ENCODE measurements around the gene DBET.
"Not testable (repeated sequence)": the region's sequence is repeated elsewhere in the genome, so short reads cannot be mapped to it uniquely, and the experiment has no call there.

The DBET gene

GRCh38 chr4:190049378-190050239 lies 14.7 kb upstream of the DBET start:
- DNase-seq, result not testable (repeated sequence)

DNA sequence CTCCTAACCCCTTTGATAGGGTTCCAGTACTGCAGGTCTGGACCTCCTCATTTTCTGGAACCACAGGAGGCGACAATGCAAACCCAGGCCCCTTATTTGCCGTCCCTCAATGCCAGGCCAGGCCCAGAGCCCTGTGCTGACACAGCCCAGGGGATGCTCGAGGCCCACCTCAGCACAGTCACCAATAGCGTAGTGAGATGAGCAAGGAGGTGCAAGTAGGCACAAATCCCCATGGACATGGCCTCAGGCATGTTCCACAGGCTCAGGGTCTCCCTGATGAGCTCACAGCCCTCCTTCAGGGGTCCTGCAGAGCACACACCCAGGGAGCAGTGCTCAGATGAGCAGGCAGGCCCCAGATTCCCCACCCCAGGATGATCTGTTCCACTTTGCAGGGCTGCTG lies 5.3 kb upstream of the DBET start:
- not testable (repeated sequence) for DNase-seq

- DNase-seq, result not testable (repeated sequence)
Observed at GRCh38 chr4:190064805-190065204, 503 bp downstream of the DBET start.

GRCh38 chr4:190068351-190068750 lies 4.0 kb downstream of the DBET start:
- DNase-seq, result not testable (repeated sequence)

DNA sequence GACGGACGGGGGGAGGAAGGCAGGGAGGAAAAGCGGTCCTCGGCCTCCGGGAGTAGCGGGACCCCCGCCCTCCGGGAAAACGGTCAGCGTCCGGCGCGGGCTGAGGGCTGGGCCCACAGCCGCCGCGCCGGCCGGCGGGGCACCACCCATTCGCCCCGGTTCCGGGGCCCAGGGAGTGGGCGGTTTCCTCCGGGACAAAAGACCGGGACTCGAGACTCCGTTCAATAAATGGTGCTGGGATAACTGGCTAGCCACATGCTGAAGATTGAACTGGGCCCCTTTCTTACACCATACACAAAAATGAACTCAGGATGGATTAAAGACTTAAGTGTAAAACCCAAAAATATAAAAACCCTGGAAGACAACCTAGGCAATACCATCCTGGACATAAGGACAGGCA lies 28.8 kb downstream of the DBET start:
- not testable (repeated sequence) for DNase-seq

- not testable (repeated sequence) for DNase-seq
Observed at GRCh38 chr4:190094031-190094430, 29.7 kb downstream of the DBET start.

- DNase-seq, result not testable (repeated sequence)
Observed at GRCh38 chr4:190095335-190095734, 31.0 kb downstream of the DBET start.

- DNase-seq, result not testable (repeated sequence)
Observed at GRCh38 chr4:190099605-190100004, 35.3 kb downstream of the DBET start.

GRCh38 chr4:190101525-190101924 lies 37.2 kb downstream of the DBET start:
- DNase-seq, result not testable (repeated sequence)

DNA sequence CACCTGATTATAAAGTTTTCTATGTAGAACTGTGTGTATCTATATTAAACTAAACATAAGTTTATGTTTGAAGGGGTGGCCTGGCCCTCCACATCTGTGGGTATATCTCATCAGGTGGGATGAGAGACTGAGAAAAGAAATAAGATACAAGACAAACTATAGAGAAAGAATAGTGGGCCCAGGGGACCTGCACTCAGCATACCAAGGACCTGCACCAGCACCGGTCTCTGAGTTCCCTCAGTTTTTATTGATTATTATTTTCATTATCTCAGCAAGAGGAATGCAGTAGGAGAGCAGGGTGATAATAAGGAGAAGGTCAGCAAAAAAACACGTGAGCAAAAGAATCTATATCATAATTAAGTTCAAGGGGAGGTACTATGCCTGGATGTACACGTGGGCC lies 41.9 kb downstream of the DBET start:
- not testable (repeated sequence) for DNase-seq

GRCh38 chr4:190106611-190107480 lies 42.5 kb downstream of the DBET start:
- not testable (repeated sequence) for DNase-seq

DNA sequence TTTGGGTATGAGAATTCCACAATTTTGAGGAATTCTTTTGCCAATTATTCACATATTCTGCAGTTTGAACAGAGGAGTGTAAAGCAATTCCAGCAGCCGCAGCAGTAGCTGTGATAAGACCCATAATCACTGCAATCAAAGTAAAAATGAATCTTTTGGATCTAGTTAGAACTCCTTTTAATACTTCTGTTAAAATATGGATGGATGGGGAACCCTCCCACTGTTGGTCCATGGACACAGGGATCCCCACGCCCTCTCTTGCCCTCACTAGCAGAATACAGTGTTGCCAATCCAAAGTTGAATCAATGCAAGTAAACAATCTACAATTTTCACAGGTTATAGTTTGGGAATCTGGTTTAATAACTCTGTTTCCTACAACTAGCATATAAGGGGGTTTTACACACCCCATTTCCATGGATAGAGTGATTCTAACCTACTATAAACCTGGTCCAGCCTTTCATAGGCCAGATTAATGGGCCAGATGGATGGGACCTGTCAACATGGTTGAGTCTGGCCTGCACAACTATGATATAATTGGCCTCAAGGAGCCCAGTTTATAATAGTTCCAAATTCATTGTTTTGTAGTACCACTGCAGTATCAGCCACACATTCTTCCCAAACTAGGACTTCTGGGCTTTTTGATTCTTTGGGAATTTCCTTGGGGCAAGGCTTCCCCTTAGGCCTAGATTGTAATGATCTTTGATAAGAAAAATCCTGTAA lies 43.6 kb downstream of the DBET start:
- not testable (repeated sequence) for DNase-seq

DNA sequence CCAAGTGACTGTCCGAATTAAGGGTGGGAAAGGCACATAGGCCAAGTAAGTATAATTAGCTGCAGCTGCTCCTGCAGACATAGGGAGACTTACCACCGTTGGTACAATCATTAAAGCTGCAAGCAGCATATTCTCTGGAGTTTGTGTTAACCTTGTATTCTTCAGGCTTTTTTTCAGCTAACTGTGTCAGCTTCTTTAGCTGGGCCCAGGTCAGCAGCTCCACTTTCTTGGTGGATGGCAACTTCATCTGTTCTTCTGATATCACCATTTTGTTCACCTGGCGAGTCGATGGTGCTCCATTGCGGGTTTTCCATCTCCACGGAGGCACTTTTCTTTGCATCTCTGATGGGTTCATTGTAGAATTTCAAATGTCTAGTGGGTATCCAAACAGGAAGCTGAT lies 44.5 kb downstream of the DBET start:
- not testable (repeated sequence) for DNase-seq

- not testable (repeated sequence) for DNase-seq
Observed at GRCh38 chr4:190109390-190110011, 45.2 kb downstream of the DBET start.

DNA sequence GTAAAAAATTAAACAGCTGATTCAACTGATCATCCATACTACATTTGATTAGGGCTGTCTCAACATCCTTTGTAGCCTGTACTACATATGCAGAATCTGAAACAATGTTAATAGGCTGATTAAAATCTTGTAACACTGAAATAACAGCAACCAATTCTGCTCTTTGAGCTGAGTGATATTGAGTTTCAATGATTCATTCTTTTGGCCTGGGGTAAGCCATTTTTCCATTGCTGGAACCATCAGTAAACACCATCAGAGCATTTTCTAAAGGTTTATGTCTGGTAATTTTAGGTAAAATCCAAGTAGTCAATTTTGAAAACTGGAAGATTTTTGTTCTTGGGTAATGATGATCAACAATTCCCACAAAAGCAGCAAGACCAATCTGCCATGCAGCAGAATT lies 45.7 kb downstream of the DBET start:
- DNase-seq, result not testable (repeated sequence)

- not testable (repeated sequence) for DNase-seq
Observed at GRCh38 chr4:190110570-190111295, 46.4 kb downstream of the DBET start.

DNA sequence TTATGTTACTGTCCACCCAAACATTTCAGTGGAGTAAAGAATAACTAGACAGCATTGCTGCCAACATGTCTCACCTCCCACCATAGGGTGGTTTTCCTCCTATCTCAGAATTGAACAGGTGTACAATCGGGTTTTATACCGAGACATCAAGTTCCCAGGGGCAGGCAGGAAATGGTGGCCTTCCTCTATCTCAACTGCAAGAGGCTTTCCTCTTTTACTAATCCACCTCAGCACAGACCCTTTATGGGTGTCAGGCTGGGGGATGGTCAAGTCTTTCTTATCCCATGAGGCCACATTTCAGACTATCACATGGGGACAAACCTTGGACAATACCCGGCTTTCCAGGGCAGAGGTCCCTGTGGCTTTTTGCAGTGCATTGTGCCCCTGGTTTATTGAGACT lies 48.6 kb downstream of the DBET start:
- not testable (repeated sequence) for DNase-seq

DNA sequence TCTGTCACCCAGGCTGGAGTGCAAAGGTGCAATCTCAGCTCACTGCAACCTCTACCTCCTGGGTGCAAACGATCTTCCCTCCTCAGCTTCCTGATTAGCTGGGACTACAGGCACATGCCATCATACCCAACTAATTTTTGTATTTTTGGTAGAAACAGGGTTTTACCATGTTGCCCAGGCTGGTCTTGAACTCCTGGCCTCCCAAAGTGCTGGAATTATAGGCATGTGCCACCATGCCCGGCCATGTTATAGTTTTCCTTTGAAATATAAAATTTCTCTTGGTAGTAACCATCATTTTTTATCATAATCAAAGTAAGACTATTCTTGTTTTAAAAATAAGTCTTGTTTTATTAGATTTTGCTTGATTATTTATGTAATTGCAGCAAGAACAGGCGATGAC lies 50.7 kb downstream of the DBET start:
- not testable (repeated sequence) for DNase-seq

Data from NCI-H510A (cell line).